Measurements from ENCODE around the gene PARVB. TPM values are rescaled to one million over a fixed set of nuclear protein-coding genes. Genes with fewer than 3 reads are reported as not detected.

PARVB gene
- total RNA-seq, 1 donor: 19.0 TPM

DNA sequence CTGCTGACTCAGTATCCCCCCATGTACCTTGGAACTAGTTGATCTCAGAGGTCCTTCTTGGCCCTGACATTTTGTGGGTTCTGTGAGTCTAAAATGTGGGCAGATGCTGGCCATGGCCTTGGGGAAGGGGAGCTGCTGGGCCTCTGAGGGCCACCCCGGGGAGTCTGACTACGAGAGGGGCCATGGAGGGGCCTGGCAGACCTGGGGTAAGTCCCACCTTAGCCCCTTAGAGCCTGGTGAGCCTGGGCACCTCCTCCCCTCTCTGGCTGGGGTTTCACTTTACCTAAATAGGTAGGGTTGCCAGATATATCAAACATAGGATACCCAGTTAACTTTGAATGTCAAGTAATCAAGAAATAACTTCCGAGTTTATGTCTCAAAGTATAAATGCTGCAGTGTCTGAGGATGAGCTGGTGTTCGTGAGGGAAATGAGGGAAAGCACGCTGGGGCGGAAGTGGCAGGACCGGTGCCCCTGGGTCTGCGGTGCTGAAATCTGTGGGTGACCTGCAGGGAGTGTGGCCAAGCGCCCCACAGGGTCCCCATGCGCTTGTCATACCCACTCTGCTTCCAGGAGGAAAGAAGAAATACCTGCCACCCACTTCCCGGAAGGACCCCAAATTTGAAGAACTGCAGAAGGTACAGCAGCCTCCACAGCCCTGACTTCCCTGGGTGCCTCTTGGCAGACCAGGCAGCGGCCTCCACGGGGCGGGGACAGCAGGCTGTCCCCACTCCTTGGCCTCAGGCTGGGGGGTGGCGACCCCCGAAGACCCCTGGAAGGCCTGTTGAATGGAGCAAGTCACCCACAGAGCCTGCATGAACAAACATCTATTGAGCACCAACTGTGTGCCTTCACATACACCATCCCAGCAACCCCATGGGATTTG, 161.4 kb downstream of the PARVB start:
- no peak overlapping the region for H3K4me3 ChIP-seq (ENCODE audit: low read depth, low read length)
- DNase-seq (ENCODE audit: low read depth): no peak
- TF ChIP-seq CTCF (IDR thresholded peaks at IDR 0.05; ENCODE audit: insufficient read depth, low read depth, low read length): no peak

DNA sequence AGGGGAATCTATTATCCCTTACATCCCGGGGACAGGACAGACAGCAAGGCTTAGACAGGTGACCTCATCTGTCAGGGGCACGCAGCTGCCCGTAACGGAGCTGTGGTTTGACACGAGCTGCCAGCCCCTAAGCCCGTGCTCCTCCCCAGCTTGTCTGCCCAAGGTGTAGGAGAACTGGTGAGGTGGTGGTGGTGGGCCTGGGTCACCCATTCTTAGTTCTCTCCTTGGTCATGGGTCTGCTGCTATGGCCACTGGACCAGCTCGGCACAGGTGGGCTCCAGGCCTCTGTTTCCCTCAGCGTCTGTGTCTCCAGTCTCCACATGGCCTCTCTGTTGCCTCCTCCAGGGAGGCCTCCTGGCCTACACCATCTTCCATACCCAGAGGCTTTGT, 162.0 kb downstream of the PARVB start:
- no peak overlapping the region for H3K4me3 ChIP-seq (ENCODE audit: low read depth, low read length)
- DNase-seq (ENCODE audit: low read depth): no peak
- no peak for TF ChIP-seq CTCF (IDR thresholded peaks at IDR 0.05; ENCODE audit: insufficient read depth, low read depth, low read length)

DNA sequence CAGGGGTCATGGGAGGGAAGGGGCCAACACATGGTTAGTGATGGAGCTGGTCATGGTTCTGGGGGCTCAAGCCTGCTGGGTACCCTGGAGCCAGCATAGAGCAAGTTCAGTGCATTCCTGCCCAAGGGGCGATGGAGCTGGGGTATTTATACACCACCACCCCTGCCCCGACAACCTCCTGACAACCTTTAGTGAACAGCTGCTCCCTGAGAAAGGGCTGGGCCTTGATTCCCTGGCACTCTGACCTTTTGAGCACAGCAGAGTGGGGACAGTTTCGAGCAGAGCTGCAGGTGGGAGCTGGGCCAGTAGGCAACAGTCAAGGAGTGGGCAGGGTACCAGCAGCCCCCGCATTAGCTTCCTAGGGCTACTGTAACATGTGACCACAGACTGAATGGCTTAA, 162.6 kb downstream of the PARVB start:
- no peak for TF ChIP-seq CTCF (IDR thresholded peaks at IDR 0.05; ENCODE audit: insufficient read depth, low read depth, low read length)

DNA sequence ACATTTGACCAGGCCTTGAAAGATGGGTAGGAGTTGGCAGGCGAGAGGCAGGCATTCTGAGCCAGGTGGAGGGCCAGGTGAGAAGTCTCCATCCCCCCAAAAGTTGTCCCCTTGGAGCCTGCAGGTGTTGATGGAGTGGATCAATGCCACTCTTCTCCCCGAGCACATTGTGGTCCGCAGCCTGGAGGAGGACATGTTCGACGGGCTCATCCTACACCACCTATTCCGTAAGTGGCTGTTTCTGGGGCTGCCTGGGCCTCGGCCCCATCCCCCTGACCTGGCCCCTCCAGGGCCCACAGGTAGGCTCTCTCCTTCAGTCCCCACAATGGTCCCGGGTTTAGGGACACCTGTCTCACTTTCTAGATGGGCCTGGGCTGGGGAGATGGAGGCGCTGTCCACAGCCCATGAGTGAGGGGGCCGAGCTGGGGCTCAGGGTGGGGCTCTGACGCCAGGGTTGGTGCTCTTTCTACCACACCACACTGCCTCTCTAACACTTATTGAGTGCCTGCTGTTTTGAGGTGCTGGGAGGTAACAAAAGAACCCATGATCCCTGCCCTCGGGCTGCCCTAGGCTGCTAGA, 163.6 kb downstream of the PARVB start:
- TF ChIP-seq CTCF (IDR thresholded peaks at IDR 0.05; ENCODE audit: insufficient read depth, low read depth, low read length): no peak
- H3K4me3 ChIP-seq (ENCODE audit: low read depth, low read length): no peak overlapping the region
- DNase-seq (ENCODE audit: low read depth): no peak

More for the DNA sequence above, 162.6 kb downstream of the PARVB start:
- DNase-seq (ENCODE audit: low read depth): no peak
- no peak overlapping the region for H3K4me3 ChIP-seq (ENCODE audit: low read depth, low read length)

DNA sequence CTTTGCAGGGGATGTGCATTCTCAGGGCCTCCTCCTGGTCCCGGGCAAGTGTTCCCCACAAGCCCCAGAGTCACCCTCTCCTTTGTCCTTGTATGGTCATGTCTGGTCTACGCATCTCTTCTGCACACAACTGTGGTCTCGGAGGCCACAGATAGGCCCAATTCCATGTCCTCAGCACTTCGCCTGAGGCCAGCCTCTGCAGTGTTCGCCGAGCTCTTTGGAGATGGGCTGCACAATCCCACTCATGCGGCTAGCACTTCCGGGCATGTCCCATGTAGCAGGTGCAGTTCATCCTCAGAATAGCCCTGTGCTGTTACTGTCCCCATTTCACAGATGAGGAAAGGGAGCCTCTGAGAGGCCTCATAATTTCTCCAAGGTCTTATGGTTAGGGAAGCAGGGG, 164.2 kb downstream of the PARVB start:
- TF ChIP-seq CTCF (IDR thresholded peaks at IDR 0.05; ENCODE audit: insufficient read depth, low read depth, low read length): no peak
- DNase-seq (ENCODE audit: low read depth): no peak
- no peak overlapping the region for H3K4me3 ChIP-seq (ENCODE audit: low read depth, low read length)

GRCh38 chr22:44188986-44189630, 165.0 kb downstream of the PARVB start:
- TF ChIP-seq CTCF (IDR thresholded peaks at IDR 0.05; ENCODE audit: insufficient read depth, low read depth, low read length): no peak
- no peak overlapping the region for H3K4me3 ChIP-seq (ENCODE audit: low read depth, low read length)
- no peak for DNase-seq (ENCODE audit: low read depth)
